CD14-positive monocyte (primary cell): ENCODE data around the gene SCN7A. TPM values are rescaled to one million over a fixed set of nuclear protein-coding genes. Genes with fewer than 3 reads are reported as not detected.

Source experiments
- DNase-seq, 3 donors: peaks; one replicate each; pipeline ENCODE4 v3.0.0-alpha.2; 2011 to 2022
- H2AFZ ChIP-seq: 2 replicates; pipeline ENCODE4 v1.6.0; 2012; ENCODE audit warnings: mild to moderate bottlenecking, low read depth, low read length, inconsistent platforms; ENCODE audit not compliant: insufficient read depth, poor library complexity, severe bottlenecking
- H3K27ac ChIP-seq, 2 donors: 1 replicate in 1 of 2; 2 replicates in 1 of 2; pipeline ENCODE4 v1.5.1; 2012 to 2013; ENCODE audit warnings: low read length in 2 of 2, control low read depth in 1 of 2, inconsistent platforms in 1 of 2, low read depth in 1 of 2, mild to moderate bottlenecking in 1 of 2
- H3K27me3 ChIP-seq, 2 donors: one replicate each; pipeline versions ENCODE4 v1.6.0 to v1.6.1; 2011 to 2013; ENCODE audit warnings: low read length in 2 of 2; ENCODE audit not compliant: control insufficient read depth in 2 of 2, insufficient read depth in 2 of 2
- H3K36me3 ChIP-seq, 2 donors: replicated peaks in 1 of 2; 1 replicate in 1 of 2; 2 replicates in 1 of 2; pipeline versions ENCODE4 v1.5.1 to v1.6.1; 2012 to 2013; ENCODE audit warnings: low read length in 2 of 2, control low read depth in 1 of 2, inconsistent platforms in 1 of 2, mild to moderate bottlenecking in 1 of 2; ENCODE audit not compliant: insufficient read depth in 2 of 2, control insufficient read depth in 1 of 2
- H3K4me1 ChIP-seq, 2 donors: 1 replicate in 1 of 2; 2 replicates in 1 of 2; pipeline versions ENCODE4 v1.5.1 to v1.6.1; 2012 to 2013; ENCODE audit warnings: low read length in 2 of 2, control low read depth in 1 of 2, inconsistent platforms in 1 of 2, mild to moderate bottlenecking in 1 of 2, moderate library complexity in 1 of 2; ENCODE audit not compliant: insufficient read depth in 2 of 2, control insufficient read depth in 1 of 2
- H3K4me2 ChIP-seq: replicated peaks from 2 replicates; pipeline ENCODE3; 2012; ENCODE audit warnings: low read length, moderate library complexity, mild to moderate bottlenecking; ENCODE audit not compliant: poor library complexity, severe bottlenecking; ENCODE audit errors: extremely low read depth
- H3K4me3 ChIP-seq, 3 experiments: fragments of 200-600 bp in 1 of 3; sonication (generic) in 1 of 3; replicated peaks in 1 of 3; 1 replicate in 2 of 3; 2 replicates in 1 of 3; pipeline ENCODE4 v1.5.1; 2011 to 2013; ENCODE audit warnings: low read length in 3 of 3, mild to moderate bottlenecking in 3 of 3, control low read depth in 2 of 3, low read depth in 2 of 3, inconsistent platforms in 1 of 3, moderate library complexity in 1 of 3
- H3K79me2 ChIP-seq: 2 replicates; pipeline ENCODE4 v1.6.0; 2012; ENCODE audit warnings: mild to moderate bottlenecking, control low read depth, inconsistent platforms, low read length, moderate library complexity; ENCODE audit not compliant: insufficient read depth
- H3K9ac ChIP-seq: 2 replicates; pipeline ENCODE4 v1.6.0; 2017; ENCODE audit warnings: low read length, mild to moderate bottlenecking; ENCODE audit not compliant: insufficient read depth, poor library complexity, severe bottlenecking
- H3K9me3 ChIP-seq, 2 donors: replicated peaks in 1 of 2; 1 replicate in 1 of 2; 2 replicates in 1 of 2; pipeline versions ENCODE4 v1.5.1 to v1.6.1; 2012 to 2013; ENCODE audit warnings: low read length in 2 of 2, control low read depth in 1 of 2; ENCODE audit not compliant: control insufficient read depth in 1 of 2, insufficient read depth in 1 of 2
- H4K20me1 ChIP-seq: 2 replicates; pipeline ENCODE4 v1.6.0; 2012; ENCODE audit warnings: mild to moderate bottlenecking, low read length, control low read depth, moderate library complexity; ENCODE audit not compliant: insufficient read depth
- H3K27ac Mint-ChIP-seq, 7 donors: one replicate each; pipeline ENCODE4 v1.8.0; 2020; ENCODE audit warnings: mild to moderate bottlenecking in 7 of 7, mixed read lengths in 7 of 7, moderate library complexity in 6 of 7, inconsistent platforms in 2 of 7
- H3K27me3 Mint-ChIP-seq, 3 donors: one replicate each; pipeline ENCODE4 v1.8.0; 2021 to 2022; ENCODE audit warnings: low read depth in 3 of 3, mild to moderate bottlenecking in 3 of 3, mixed read lengths in 3 of 3, moderate library complexity in 3 of 3, inconsistent platforms in 1 of 3
- H3K36me3 Mint-ChIP-seq, 2 donors: one replicate each; pipeline ENCODE4 v1.8.0; 2020; ENCODE audit warnings: mixed read lengths in 2 of 2, inconsistent platforms in 1 of 2, mild to moderate bottlenecking in 1 of 2
- H3K4me1 Mint-ChIP-seq: one replicate; pipeline ENCODE4 v1.8.0; 2020; ENCODE audit warnings: mild to moderate bottlenecking, mixed read lengths
- H3K4me3 Mint-ChIP-seq, 2 donors: one replicate each; pipeline ENCODE4 v1.8.0; 2020; ENCODE audit warnings: mild to moderate bottlenecking in 2 of 2, mixed read lengths in 2 of 2, moderate library complexity in 1 of 2
- H3K9me3 Mint-ChIP-seq, 7 donors: one replicate each; pipeline ENCODE4 v1.8.0; 2020 to 2022; ENCODE audit warnings: mixed read lengths in 7 of 7, mild to moderate bottlenecking in 6 of 7, moderate library complexity in 6 of 7, inconsistent platforms in 2 of 7
- CTCF ChIP-seq: fragments of 200-600 bp; IDR thresholded peaks from one replicate; pipeline ENCODE4 v1.8.0; 2022; ENCODE audit warnings: antibody characterized with exemption, mild to moderate bottlenecking
- WGBS: methylation state at CpG from one replicate; pipeline ENCODE4 v1.1.5; 2013; ENCODE audit warnings: missing lambda C conversion rate; ENCODE audit not compliant: insufficient coverage; 5-methylcytosine and 5-hydroxymethylcytosine counted together
- intact Hi-C, 2 donors: fragments of 100-400 bp; cut with micrococcal nuclease; formaldehyde crosslinking; loops; one replicate each; pipeline versions ENCODE4 v1.15.0 to v1.15.1; 2023
- polyA plus RNA-seq, 3 donors: library from polyadenylated mRNA; depleted of rRNA in 1 of 3; unstranded in 2 of 3; stranded (reverse) in 1 of 3; fragments of 300-500 nt in 2 of 3; fragments of >200 nt in 1 of 3; fragmentation: Illumina TruSeq in 2 of 3; gene quantifications; 1 replicate in 2 of 3; 2 replicates in 1 of 3; pipeline ENCODE4 v1.2.3, GENCODE V29; 2012 to 2021

Gene SCN7A
- polyA plus RNA-seq, 3 donors, result not detected

GRCh38 chr2:166513952-166514351, 19.9 kb upstream of the SCN7A start:
- H3K36me3 ChIP-seq, result no peaks in the 10 kb centered on the region
- no peaks in the 10 kb centered on the region for H3K79me2 ChIP-seq
- H3K4me3 ChIP-seq, result no peak overlapping the region
- H4K20me1 ChIP-seq, result no peaks in the 10 kb centered on the region
- TF ChIP-seq CTCF, result no peak
- Mint-ChIP-seq H3K27me3 (peaks cover 0 to 7% (median 2%) of the 10 kb centered on the region in 3 donors), H3K27ac (no peak overlapping the region), H3K9me3 (peaks cover 0 to 1% (median 0%) of the 10 kb centered on the region in 7 donors), H3K4me3 (no peak overlapping the region), H3K4me1 (no peaks in the 10 kb centered on the region), H3K36me3 (no peaks in the 10 kb centered on the region)
- no peak overlapping the region for H2AFZ ChIP-seq
- H3K4me2 ChIP-seq, result no peak overlapping the region
- WGBS, result no CpG with 5 or more reads among the region's 1 CpG
- intact Hi-C loops, result no loop called here
- no peaks in the 10 kb centered on the region for H3K27me3 ChIP-seq
- no peak overlapping the region for H3K27ac ChIP-seq
- no peak for DNase-seq
- no peaks in the 10 kb centered on the region for H3K4me1 ChIP-seq
- no peak overlapping the region for H3K9ac ChIP-seq
- H3K9me3 ChIP-seq, result no peaks in the 10 kb centered on the region

- H3K79me2 ChIP-seq, result no peaks in the 10 kb centered on the region
- H4K20me1 ChIP-seq, result no peaks in the 10 kb centered on the region
- H3K4me1 Mint-ChIP-seq, result peaks cover 3% of the 10 kb centered on the region
- no peak for TF ChIP-seq CTCF
- H3K9me3 Mint-ChIP-seq, result peaks cover 0 to 5% (median 0%) of the 10 kb centered on the region in 7 donors
- peaks cover 1 to 5% (median 2%) of the 10 kb centered on the region in 3 donors for H3K27me3 Mint-ChIP-seq
- H3K9ac ChIP-seq, result no peak overlapping the region
- no CpG with 5 or more reads among the region's 1 CpG for WGBS
- H3K4me1 ChIP-seq, result no peaks in the 10 kb centered on the region
- no peaks in the 10 kb centered on the region for H3K9me3 ChIP-seq
- no peak overlapping the region for H3K4me3 ChIP-seq
- H3K4me3 Mint-ChIP-seq, result no peak overlapping the region
- no peaks in the 10 kb centered on the region for H3K27me3 ChIP-seq
- no peaks in the 10 kb centered on the region for H3K36me3 Mint-ChIP-seq
- H3K4me2 ChIP-seq, result no peak overlapping the region
- no peak overlapping the region for H2AFZ ChIP-seq
- intact Hi-C loops, result no loop called here
- no peak overlapping the region for H3K27ac ChIP-seq
- no peaks in the 10 kb centered on the region for H3K36me3 ChIP-seq
- no peak for DNase-seq
- H3K27ac Mint-ChIP-seq, result no peak overlapping the region
Measured at GRCh38 chr2:166499281-166499680, 5.2 kb upstream of the SCN7A start.
